GM04504 (cell line): ENCODE data around the gene MYO18A.

Experiments
- DNase-seq: peaks from one replicate; pipeline ENCODE4 v3.0.0-alpha.2; 2012; ENCODE audit warnings: low read depth

MYO18A gene

GRCh38 chr17:29032013-29032856 is 148.0 kb downstream of the MYO18A start:
- DNase-seq: no peak

- DNase-seq: no peak
These were observed 148.7 kb downstream of the MYO18A start for GRCh38 chr17:29031488-29031887.

- no peak for DNase-seq
These were observed 155.8 kb downstream of the MYO18A start for GRCh38 chr17:29024316-29024952.

GRCh38 chr17:29022074-29022473 is 158.1 kb downstream of the MYO18A start:
- DNase-seq: no peak

GRCh38 chr17:29021226-29021625 is 159.0 kb downstream of the MYO18A start:
- DNase-seq: no peak
